Hepatocyte (in vitro differentiated cells): ENCODE data around the gene DAPK2.

Experiments
- EZH2 ChIP-seq: fragments of 200-600 bp; sonication (generic); IDR thresholded peaks from 2 replicates; pipeline ENCODE4 v1.6.1; 2016; ENCODE audit warnings: antibody characterized with exemption, mild to moderate bottlenecking, borderline replicate concordance
- EZH2phosphoT487 ChIP-seq: fragments of 200-600 bp; sonication (generic); IDR thresholded peaks from one replicate; pipeline ENCODE4 v1.6.1; 2018; ENCODE audit warnings: antibody characterized with exemption, mild to moderate bottlenecking, low read depth, moderate library complexity; ENCODE audit not compliant: unreplicated experiment, severe bottlenecking
- TF ChIP-seq, protein P1 (sequence below): fragments of 200-600 bp; sonication (generic); IDR thresholded peaks from 2 replicates; pipeline ENCODE4 v1.5.1; 2016; ENCODE audit warnings: antibody characterized with exemption, mild to moderate bottlenecking; ENCODE audit not compliant: poor library complexity

DNA sequence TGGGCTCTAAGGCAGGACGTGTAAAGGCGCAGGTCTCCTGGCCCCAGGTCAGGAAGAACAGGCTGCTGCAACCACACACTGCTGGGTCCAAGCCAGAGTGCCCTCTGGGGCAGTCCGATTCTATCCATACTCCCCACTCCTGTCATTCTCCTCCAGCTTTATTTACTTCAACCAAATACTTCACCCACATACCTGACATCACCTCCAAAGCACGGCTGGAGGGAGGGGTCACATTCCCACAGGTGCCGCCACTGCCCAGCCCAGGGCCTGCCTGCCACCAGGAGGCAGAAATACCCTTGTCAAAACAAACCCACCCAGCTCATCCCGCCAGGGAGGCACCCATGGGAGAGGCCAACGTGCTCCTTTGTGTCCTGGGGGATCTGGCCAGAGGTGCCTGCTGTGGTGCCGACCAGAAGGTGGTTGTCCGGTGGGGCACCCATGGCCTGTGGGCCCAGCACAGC, 100.4 kb downstream of the DAPK2 start:
- TF ChIP-seq, protein P1, sequence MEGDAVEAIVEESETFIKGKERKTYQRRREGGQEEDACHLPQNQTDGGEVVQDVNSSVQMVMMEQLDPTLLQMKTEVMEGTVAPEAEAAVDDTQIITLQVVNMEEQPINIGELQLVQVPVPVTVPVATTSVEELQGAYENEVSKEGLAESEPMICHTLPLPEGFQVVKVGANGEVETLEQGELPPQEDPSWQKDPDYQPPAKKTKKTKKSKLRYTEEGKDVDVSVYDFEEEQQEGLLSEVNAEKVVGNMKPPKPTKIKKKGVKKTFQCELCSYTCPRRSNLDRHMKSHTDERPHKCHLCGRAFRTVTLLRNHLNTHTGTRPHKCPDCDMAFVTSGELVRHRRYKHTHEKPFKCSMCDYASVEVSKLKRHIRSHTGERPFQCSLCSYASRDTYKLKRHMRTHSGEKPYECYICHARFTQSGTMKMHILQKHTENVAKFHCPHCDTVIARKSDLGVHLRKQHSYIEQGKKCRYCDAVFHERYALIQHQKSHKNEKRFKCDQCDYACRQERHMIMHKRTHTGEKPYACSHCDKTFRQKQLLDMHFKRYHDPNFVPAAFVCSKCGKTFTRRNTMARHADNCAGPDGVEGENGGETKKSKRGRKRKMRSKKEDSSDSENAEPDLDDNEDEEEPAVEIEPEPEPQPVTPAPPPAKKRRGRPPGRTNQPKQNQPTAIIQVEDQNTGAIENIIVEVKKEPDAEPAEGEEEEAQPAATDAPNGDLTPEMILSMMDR = no peak
- TF ChIP-seq EZH2 = no peak
- TF ChIP-seq EZH2phosphoT487 = no peak
